ENCODE results near the gene CHST14. TPM values are rescaled to one million over a fixed set of nuclear protein-coding genes. Genes with fewer than 3 reads are reported as not detected.
A peak's percentile ranks its signal among the peaks of the same experiment; 100 is the strongest.

CHST14 gene
- total RNA-seq, 2 experiments from 2014 or later, result 13.9 to 15.9 TPM

DNA sequence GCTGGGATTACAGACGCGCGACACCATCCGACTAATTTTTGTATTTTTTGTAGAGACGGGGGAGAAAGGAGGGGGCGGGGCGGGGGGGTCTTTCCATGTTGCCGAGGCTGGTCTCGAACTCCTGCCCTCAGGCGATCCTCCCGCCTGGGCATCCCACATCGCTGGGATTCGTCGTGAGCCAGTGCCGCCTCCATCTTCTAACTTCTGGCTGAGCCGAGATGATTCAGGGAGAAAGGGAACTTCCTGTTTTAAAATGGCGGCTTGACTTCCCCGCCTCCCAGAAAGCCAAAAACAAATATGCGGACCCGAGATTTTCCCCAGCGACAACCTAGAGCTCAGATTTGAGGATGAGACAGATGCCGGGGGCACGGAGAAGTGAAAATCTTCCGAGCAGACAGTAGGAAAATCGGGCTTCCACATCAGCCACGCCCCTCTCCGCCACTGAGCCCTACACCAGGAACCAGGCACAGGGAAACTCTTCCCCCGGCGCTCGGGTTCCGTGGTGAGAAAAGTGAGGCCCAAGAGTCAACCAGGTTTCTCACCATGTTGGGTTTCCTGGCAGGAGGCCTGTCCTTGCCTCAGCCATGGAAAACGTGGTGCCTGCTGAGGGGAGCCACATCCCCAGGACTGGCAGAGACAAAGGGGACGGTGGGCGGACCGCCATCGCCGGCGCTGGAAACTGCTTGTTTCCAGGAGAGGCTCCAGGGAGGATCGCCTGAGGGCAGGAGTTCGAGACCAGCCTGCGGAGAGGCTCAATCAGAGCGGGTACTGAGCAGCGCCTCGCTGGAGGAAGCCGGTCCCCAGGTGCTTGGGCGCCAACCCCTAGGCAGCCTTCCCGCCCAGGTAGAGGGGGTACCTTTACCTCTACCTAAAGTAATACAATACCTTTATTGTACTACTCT lies 18.7 kb downstream of the CHST14 start:
- DNase-seq, result no peak

DNA sequence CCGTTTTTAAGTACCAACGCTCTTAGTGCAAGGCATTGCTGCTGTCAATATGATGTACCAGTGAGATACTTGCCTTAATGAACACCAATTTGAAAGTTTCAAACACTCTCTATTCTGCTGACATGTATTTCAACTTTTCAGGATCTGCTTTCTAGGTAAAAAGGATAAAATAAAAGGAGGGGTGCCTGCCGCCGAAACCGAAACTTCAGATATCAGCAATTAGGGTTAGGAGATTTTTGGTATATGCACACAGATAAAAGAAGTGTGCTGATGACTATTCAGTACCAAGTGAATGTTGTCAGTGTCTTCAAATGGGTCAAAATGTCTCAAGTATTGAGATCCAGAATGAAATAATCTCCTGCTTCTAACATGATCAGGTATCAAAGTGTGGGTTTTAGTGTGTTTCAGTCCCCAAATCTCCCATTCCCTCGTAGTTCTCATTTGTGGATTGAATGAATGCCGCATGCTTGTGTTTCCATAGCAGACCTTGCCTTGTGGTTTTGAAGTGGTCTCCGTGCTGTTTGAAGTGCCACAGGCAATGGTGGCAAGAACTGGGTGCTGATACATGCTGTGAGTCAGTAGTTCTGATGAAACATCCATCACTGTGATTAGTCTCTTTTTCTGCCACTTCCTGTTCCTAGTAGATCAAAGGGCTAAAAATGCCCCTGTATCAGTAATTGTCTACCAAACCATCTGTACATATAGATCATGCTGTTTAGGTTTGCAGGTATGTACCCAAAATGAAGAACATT lies 22.5 kb downstream of the CHST14 start:
- CTCF ChIA-PET, result no interaction called here
- H3K27me3 Mint-ChIP-seq, result peaks cover 5% of the 10 kb centered on the region
- peak; percentile 66 for DNase-seq
- peak overlapping the region; percentile 49 for H3K4me3 Mint-ChIP-seq
- peak overlapping the region; percentile 83 for H3K27ac Mint-ChIP-seq
- no peaks in the 10 kb centered on the region for H3K9me3 Mint-ChIP-seq
- peaks cover 34% of the 10 kb centered on the region for H3K4me1 Mint-ChIP-seq
- H3K36me3 Mint-ChIP-seq (ENCODE audit: low read depth), result peaks cover 3% of the 10 kb centered on the region
- POLR2A ChIA-PET, result interaction anchor here (1.0 to 1.6 kb wide), 2 partner anchors 49 to 54 kb away, joined by 3 to 4 read pairs; no protein-coding TSS in a partner anchor

More for the DNA sequence above, 18.7 kb downstream of the CHST14 start:
- Mint-ChIP-seq H3K27me3 (peaks cover 1% of the 10 kb centered on the region), H3K4me3 (no peak overlapping the region), H3K36me3 (ENCODE audit: low read depth) (peaks cover 3% of the 10 kb centered on the region), H3K4me1 (peaks cover 24% of the 10 kb centered on the region), H3K27ac (no peak overlapping the region), H3K9me3 (no peaks in the 10 kb centered on the region)
- ChIA-PET CTCF (interaction anchor here (1.2 kb wide), 1 partner anchor 18 kb away, joined by 5 read pairs; no protein-coding TSS in a partner anchor), POLR2A (interaction anchor here (1.3 kb wide), 1 partner anchor 75 kb away, joined by 3 read pairs; the partner anchor contains the start of gene CCDC32)

DNA sequence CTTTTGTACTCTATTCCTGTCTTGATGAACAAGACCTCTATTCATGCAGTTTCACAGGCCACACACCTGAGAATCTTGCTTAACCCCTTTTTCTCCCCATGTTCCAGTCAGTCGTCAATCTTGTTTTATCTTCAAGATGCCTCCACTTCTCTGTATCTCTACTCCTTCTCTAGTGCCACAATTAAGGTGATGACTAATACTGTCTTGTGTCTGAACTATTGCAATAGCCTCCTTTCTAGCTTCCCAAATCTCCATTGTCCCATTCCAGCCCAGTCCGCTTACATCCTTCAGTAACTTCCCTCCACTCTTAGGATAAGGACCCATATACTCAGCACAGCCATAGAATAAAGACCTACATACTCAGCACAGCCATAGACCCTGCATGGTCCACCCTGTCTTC lies 24.7 kb downstream of the CHST14 start:
- Mint-ChIP-seq H3K27me3 (peaks cover 12% of the 10 kb centered on the region), H3K4me1 (peaks cover 34% of the 10 kb centered on the region), H3K4me3 (no peak overlapping the region), H3K9me3 (no peaks in the 10 kb centered on the region), H3K36me3 (ENCODE audit: low read depth) (peaks cover 3% of the 10 kb centered on the region), H3K27ac (no peak overlapping the region)
- ChIA-PET POLR2A (no interaction called here), CTCF (interaction anchor here (0.6 kb wide), 1 partner anchor 152 kb away, joined by 3 read pairs; no protein-coding TSS in a partner anchor)
- DNase-seq, result no peak

DNA sequence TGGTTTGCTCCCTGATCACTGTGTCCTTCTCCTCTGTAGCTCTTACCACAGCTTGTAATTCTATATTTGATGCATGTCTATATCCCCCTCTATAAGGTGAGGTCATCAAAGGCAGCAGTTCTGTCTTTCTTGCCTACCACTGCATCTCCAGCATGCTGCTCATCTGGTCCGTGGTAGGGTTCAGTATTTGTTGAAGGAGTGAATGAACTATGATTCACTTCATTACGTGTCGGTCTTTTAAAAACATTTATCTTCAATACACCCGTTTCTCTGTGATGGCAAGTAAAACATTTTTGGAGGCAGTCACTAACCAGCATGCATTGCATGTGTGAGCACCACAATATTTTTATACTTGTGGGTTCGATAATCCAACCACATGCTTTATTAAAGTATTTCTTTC lies 27.6 kb downstream of the CHST14 start:
- DNase-seq, result no peak
- ChIA-PET CTCF (interaction anchor here (1.5 kb wide), 1 partner anchor 10 kb away, joined by 4 read pairs; no protein-coding TSS in a partner anchor), POLR2A (no interaction called here)
- peaks cover 19% of the 10 kb centered on the region for H3K27me3 Mint-ChIP-seq
- H3K27ac Mint-ChIP-seq, result no peak overlapping the region
- peaks cover 3% of the 10 kb centered on the region for H3K36me3 Mint-ChIP-seq (ENCODE audit: low read depth)
- H3K4me3 Mint-ChIP-seq, result no peak overlapping the region
- H3K9me3 Mint-ChIP-seq, result no peaks in the 10 kb centered on the region
- H3K4me1 Mint-ChIP-seq, result peaks cover 21% of the 10 kb centered on the region

DNA sequence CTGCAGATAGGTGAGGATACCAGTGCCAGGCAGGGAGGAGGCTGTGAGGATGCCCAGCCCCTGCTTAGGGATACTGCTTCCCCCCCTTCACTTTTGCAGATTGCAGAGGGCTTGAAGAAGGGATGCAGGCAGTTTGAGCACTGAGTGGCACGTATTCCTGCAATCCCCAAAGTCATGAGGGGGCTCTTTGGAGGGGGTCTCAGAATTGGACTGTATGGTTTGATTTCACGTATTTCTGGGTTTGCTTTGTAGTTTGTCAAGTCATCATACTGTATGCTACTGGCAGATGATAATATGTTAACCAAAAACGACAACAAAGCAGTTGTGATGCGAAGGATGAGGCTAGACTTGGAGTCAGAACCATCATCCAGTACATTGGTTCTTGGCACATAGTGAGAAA lies 28.1 kb downstream of the CHST14 start:
- Mint-ChIP-seq H3K27ac (no peak overlapping the region), H3K9me3 (no peaks in the 10 kb centered on the region), H3K36me3 (ENCODE audit: low read depth) (peaks cover 3% of the 10 kb centered on the region), H3K4me1 (peaks cover 16% of the 10 kb centered on the region), H3K27me3 (peaks cover 23% of the 10 kb centered on the region), H3K4me3 (no peak overlapping the region)
- CTCF ChIA-PET, result interaction anchor here (1.5 kb wide), 1 partner anchor 9 kb away, joined by 4 read pairs; no protein-coding TSS in a partner anchor
- POLR2A ChIA-PET, result no interaction called here
- DNase-seq, result no peak

DNA sequence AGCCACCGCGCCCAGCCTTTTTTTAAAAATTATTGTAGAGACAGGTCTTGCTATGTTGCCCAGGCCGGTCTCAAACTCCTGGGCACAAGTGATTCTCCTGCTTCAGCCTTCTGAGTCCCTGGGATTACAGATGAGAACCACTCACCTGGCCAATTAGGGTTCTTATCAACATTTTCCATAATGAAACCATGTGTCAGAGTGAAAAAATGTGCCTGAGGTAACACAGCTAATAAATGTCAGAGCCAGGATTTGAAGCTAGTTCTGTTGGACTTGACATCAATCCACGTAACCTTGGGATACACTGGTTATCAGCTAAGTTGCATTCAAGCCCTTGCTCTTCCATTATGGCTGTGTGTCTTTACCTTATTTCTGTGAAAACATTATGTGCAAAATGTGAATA lies 29.1 kb downstream of the CHST14 start:
- DNase-seq, result no peak
- no peaks in the 10 kb centered on the region for H3K9me3 Mint-ChIP-seq
- H3K27me3 Mint-ChIP-seq, result peaks cover 25% of the 10 kb centered on the region
- CTCF ChIA-PET, result no interaction called here
- H3K27ac Mint-ChIP-seq, result no peak overlapping the region
- POLR2A ChIA-PET, result no interaction called here
- no peak overlapping the region for H3K4me3 Mint-ChIP-seq
- no peaks in the 10 kb centered on the region for H3K36me3 Mint-ChIP-seq (ENCODE audit: low read depth)
- H3K4me1 Mint-ChIP-seq, result peaks cover 7% of the 10 kb centered on the region

DNA sequence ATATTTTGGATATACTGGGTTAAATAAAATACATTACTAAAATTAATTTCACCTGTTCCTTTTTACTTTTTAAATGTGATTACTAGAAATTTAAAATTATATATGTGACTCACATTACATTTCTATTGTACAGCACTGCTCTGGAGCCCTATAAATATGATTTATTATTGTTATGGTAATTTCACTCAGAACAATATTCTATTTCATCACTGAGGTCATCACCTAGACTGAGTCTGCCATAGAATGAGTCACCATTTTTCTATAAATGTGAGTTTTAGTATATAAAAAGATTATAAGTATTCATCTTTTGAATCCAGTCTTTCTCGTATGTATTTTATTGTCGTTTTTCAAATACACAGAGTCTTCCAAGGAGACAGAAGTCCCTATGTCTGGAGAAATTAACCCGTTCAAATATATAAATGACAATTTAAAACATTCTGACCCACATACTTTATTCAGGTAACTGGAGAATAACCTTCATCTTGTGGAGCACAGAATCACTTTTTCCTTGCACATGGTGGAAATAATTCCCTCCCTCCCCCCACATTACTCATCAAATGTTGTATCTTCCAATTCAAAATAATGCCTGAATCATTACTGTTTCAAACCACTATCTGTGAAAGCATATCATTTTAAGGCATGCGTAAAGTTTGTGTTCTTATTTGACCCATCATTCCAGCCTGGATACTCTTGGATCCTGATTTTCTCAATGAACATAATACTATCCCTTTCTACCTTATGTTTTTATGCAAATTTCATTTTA lies 30.0 kb downstream of the CHST14 start:
- Mint-ChIP-seq H3K9me3 (no peaks in the 10 kb centered on the region), H3K4me3 (no peak overlapping the region), H3K27ac (no peak overlapping the region), H3K36me3 (ENCODE audit: low read depth) (no peaks in the 10 kb centered on the region), H3K27me3 (peaks cover 31% of the 10 kb centered on the region), H3K4me1 (peaks cover 2% of the 10 kb centered on the region)
- DNase-seq, result no peak
- POLR2A ChIA-PET, result no interaction called here
- CTCF ChIA-PET, result interaction anchor here (0.6 to 1.0 kb wide), 2 partner anchors 58 to 89 kb away, joined by 3 read pairs; no protein-coding TSS in a partner anchor

DNA sequence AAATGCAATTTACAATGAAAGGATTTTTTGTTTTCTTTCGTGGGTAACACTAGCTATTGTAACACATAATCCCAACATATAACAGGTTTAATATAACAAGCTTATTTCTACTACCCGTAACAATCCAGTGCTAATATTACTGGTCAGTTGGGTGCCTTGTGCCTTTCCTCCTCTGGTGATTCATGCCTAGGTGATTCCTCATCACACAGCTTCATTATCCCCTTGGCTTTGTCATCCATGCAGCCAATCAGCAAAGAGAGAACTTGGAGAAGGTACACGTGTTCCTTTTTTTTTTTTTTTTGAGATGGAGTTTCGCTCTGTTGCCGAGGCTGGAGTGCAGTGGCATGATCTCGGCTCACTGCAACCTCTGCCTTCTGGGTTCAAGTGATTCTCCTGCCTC lies 30.7 kb downstream of the CHST14 start:
- DNase-seq, result no peak
- H3K27me3 Mint-ChIP-seq, result peaks cover 35% of the 10 kb centered on the region
- H3K4me3 Mint-ChIP-seq, result no peak overlapping the region
- no peaks in the 10 kb centered on the region for H3K36me3 Mint-ChIP-seq (ENCODE audit: low read depth)
- no peak overlapping the region for H3K27ac Mint-ChIP-seq
- peaks cover 1% of the 10 kb centered on the region for H3K4me1 Mint-ChIP-seq
- ChIA-PET CTCF (interaction anchor here (0.6 to 1.0 kb wide), 2 partner anchors 59 to 88 kb away, joined by 3 read pairs; no protein-coding TSS in a partner anchor), POLR2A (interaction anchor here (0.6 kb wide), 1 partner anchor 72 kb away, joined by 4 read pairs; no protein-coding TSS in a partner anchor)
- no peaks in the 10 kb centered on the region for H3K9me3 Mint-ChIP-seq

DNA sequence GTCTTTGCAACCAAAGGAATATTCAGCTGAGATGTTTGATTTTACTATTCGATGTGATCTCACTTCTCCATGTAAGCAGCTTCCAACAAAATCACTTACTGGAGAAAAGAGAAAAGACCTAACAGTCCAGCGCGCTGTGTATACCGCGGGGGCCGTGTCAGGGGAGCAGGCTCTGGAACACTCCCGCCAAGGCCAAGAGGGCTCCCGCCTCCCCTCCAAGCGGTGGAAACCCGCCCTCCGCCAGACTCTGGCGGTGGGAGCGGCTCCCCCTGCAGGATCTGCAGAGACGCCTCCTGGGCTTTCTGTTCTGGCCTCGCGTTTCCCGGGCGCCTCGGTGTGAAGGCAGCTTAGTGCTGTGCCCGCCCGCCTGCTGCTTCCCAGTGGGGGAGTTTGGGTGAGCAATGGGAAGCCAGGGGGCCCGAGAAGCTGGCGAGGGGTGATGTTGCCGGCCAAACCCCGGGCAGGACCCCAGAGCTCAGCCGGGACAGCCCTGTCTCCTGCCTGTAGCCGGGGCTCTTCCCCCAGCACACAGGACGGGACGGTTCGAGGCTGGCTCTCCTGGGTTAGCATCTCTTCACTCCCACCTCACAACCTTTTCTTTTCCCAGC lies 36.3 kb downstream of the CHST14 start:
- H3K27me3 Mint-ChIP-seq, result peaks cover 67% of the 10 kb centered on the region
- ChIA-PET POLR2A (interaction anchor here (1.1 to 1.2 kb wide), 2 partner anchors 62 to 66 kb away, joined by 3 to 4 read pairs; partner anchors contain the start of genes BAHD1 and RPUSD2), CTCF (interaction anchor here (0.7 to 1.9 kb wide), 14 partner anchors 10 to 170 kb away, joined by 3 to 11 read pairs (median 3); partner anchors contain the start of genes BAHD1, CCDC32 and IVD)
- no peak overlapping the region for H3K27ac Mint-ChIP-seq
- peak; percentile 68 for DNase-seq
- no peaks in the 10 kb centered on the region for H3K9me3 Mint-ChIP-seq
- no peaks in the 10 kb centered on the region for H3K36me3 Mint-ChIP-seq (ENCODE audit: low read depth)
- H3K4me3 Mint-ChIP-seq, result no peak overlapping the region
- peaks cover 27% of the 10 kb centered on the region for H3K4me1 Mint-ChIP-seq

DNA sequence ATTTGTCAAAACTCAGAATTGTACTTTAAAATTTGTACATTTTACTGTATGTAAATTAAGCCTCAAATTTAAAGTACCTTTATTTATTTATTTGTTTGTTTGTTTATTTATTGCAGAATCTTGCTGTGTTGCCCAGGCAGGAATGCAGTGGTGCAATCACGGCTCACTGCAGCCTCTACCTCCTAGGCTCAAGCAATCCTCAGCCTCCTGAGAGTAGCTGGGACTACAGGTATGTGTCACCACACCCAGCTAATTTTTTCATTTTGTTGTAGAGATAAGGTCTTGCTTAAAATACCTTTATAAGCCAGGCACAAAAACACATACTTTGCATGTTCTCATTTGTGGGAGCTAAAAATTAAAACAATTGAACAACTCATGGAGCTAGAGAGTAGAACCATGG lies 37.4 kb downstream of the CHST14 start:
- H3K27me3 Mint-ChIP-seq, result peaks cover 71% of the 10 kb centered on the region
- ChIA-PET CTCF (interaction anchor here (0.6 to 1.9 kb wide), 9 partner anchors 9 to 386 kb away, joined by 3 to 5 read pairs (median 3); partner anchors contain the start of gene VPS18), POLR2A (no interaction called here)
- H3K27ac Mint-ChIP-seq, result no peak overlapping the region
- H3K4me3 Mint-ChIP-seq, result no peak overlapping the region
- H3K4me1 Mint-ChIP-seq, result peaks cover 30% of the 10 kb centered on the region
- peaks cover 2% of the 10 kb centered on the region for H3K36me3 Mint-ChIP-seq (ENCODE audit: low read depth)
- H3K9me3 Mint-ChIP-seq, result no peaks in the 10 kb centered on the region
- no peak for DNase-seq

DNA sequence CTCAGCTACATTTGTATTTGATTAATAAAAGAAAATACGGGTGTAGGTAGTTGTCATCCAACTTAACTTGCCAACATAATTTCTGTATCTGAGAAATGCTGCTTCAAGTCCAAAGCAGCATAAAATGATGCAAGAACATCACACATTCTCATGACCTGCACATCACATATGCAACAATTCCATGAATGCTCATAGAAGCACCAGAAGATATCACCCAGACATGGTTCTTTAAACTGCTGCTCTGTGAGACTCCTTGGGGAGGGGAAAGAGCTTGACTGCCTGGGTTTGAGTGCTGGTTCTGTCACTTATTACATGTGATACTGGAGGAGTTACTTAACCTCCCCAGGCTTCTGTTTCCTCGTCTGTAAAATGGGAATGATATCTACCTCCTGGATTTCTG lies 39.4 kb downstream of the CHST14 start:
- H3K36me3 Mint-ChIP-seq (ENCODE audit: low read depth), result peaks cover 3% of the 10 kb centered on the region
- no peak for DNase-seq
- no peak overlapping the region for H3K4me3 Mint-ChIP-seq
- ChIA-PET POLR2A (no interaction called here), CTCF (interaction anchor here (1.2 kb wide), 1 partner anchor 68 kb away, joined by 3 read pairs; no protein-coding TSS in a partner anchor)
- peaks cover 30% of the 10 kb centered on the region for H3K4me1 Mint-ChIP-seq
- no peak overlapping the region for H3K27ac Mint-ChIP-seq
- H3K27me3 Mint-ChIP-seq, result peaks cover 73% of the 10 kb centered on the region
- no peaks in the 10 kb centered on the region for H3K9me3 Mint-ChIP-seq

DNA sequence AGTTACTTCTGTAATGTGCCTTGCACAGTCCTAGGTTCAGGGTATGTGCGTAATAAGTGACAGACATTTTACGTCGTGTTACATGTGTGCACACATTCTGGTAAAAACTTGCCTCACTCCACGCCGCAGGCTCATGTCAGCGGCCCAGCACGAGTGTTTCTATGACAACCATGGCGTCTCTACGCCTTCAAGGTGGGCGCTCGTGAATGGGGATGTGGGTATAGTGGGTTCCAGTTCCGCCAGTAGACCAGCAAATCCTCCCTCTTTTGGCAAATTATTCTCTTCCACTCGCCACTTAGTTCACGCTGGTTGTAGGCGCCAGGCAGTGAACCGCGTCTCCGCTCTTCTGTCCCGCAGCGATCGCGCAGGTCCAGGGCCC lies 40.3 kb downstream of the CHST14 start:
- peaks cover 72% of the 10 kb centered on the region for H3K27me3 Mint-ChIP-seq
- ChIA-PET CTCF (no interaction called here), POLR2A (no interaction called here)
- no peak overlapping the region for H3K27ac Mint-ChIP-seq
- DNase-seq, result peak; percentile 20
- peaks cover 30% of the 10 kb centered on the region for H3K4me1 Mint-ChIP-seq
- H3K36me3 Mint-ChIP-seq (ENCODE audit: low read depth), result peaks cover 3% of the 10 kb centered on the region
- no peaks in the 10 kb centered on the region for H3K9me3 Mint-ChIP-seq
- H3K4me3 Mint-ChIP-seq, result peak overlapping the region; percentile 63
